H54 (cell line): ENCODE results near the gene SCLT1.

Experiments used
- DNase-seq: peaks from one replicate; pipeline ENCODE4 v3.0.0; 2011; ENCODE audit warnings: low spot score, mixed read lengths; ENCODE audit not compliant: insufficient read length
- FAIRE-seq: peaks from 3 replicates; lab custom pipeline; 2011; peaks lifted over from hg19 to GRCh38; lab: Jason Lieb, UNC
- POLR2A ChIP-seq: IDR thresholded peaks from 2 replicates; pipeline ENCODE4 v1.6.1; 2011; ENCODE audit warnings: low read depth, mild to moderate bottlenecking, low read length

SCLT1 gene

DNA sequence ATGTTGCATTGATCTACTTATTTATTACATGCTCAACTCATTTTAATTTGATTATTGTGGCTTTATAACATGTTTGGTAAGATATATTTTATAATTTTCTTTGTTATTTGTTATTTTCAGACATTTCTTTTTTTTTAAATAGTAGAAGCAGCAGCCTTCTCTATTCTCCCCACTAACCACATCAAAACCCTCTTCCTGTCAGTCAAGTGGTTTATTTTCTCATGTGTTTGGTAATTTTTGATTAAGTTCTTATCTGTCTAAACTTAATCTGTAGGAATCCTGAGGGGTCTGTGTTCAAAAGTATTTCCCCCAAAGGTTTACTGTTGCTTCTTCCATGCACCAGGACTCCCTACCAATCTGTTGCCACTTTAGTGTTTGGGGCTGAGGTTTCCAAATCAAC, 131.9 kb downstream of the SCLT1 start:
- no peak for TF ChIP-seq POLR2A
- no peak for FAIRE-seq
- no peak for DNase-seq

DNA sequence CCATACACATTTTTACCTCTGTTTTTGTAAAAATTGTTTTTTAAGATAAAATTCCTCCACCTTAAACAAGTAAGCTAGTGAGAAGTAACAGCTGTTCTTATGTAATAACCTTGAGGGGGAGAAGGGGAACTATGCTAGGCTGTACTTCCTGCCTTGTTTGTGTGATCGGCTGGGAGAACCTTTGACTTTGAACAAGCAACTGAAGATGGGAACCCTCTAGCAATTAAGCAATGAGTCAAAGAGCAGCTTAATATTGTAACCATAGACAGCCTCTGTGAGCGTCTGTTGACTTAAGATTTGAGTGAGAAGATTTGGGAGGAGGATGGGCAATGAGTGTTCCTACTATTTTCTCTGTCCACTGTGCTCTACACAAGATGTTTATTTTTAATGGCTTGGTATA, 135.1 kb downstream of the SCLT1 start:
- no peak for DNase-seq
- no peak for TF ChIP-seq POLR2A
- FAIRE-seq: no peak

DNA sequence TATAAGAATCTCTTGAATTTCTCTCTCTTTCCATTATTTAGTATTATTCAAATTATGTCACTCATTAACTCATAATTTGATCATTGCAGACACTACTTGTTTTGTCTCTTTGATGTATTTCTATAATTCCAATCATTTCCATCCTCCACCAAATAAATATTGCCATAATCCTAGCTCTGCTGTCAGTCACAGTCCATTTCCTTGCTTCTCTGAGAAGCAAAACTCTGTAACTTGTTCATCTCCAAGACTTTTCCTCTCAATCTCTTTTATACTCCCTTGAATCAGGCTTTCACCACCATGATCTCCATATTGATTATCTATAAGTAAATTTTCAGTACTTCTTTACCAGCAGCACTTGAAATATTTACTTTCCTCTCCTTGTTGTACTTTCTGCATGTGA, 135.9 kb downstream of the SCLT1 start:
- DNase-seq (no peak), FAIRE-seq (no peak)
- no peak for TF ChIP-seq POLR2A

DNA sequence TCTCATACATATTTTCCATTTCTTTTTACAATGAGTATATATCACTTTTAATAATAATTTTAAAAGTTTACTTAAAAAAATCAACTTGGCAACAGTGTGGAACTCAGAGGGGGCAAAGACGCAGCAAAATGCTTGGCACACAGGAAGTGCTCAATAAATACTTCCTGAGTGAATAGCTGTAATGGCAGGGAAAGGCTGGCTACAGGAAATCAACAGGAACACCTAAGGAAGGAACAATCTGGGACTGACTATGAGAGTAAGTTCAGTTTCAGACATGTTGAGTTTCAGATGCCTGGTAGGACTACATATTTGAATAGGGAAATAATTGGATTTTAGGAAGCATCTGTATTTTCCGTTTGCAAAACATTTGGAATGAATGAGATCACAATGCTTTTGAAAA, 137.6 kb downstream of the SCLT1 start:
- DNase-seq: no peak
- no peak for TF ChIP-seq POLR2A
- no peak for FAIRE-seq

DNA sequence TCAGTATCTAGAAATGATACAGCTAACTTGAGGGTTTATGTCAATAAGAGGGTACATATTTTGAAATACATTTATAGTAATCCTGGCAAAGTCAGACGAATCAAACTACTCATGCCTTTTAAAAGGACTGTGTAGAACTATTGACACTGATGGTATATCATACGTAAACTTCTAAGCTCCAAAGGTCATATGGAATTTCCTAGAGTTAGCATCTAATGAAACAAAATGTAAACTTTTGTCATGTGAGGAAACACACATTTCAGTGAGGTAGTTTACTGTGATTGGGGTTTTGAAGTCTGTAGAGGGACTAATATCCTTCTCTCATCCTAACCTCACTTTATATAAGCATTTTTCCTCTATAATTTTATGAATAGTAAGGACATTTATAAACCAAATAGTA, 138.4 kb downstream of the SCLT1 start:
- FAIRE-seq: no peak
- DNase-seq: no peak
- TF ChIP-seq POLR2A: no peak

DNA sequence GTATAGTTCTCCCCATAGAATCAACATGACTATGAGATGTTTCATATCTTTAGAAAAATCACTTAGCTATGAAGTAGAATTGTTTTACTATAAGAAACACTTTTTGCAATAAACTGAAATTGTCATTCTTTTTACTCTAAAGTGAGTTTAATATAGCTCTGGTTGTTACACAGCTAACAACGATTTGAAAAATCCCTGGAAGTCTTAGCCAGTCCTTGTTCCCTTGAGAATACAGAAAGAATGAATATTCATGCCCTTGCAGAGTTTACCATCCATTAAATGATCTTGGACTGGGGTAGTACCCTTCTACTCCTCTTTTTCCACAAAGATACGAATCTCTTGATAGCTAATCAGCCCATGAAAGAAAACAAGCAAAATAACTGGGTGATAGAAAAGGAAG, 142.0 kb downstream of the SCLT1 start:
- DNase-seq (no peak), FAIRE-seq (no peak)
- TF ChIP-seq POLR2A: no peak

DNA sequence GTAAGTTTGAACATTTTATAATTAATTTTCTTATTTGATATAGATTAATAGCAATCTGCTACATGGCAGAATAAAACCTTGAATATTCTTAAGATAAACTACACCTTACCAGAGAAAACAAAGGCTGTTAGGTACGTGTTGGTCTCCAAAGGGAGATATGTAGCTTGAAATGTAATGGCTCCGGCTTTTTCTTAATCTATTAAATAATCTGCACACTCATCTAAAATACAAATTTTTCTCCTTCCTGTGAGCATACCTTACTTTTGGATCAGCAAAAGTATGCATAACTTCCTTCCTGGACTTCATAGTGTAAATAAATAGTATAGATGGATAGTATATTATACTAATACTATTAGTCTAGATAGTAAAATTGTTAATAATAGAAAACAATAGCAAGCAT, 142.5 kb downstream of the SCLT1 start:
- no peak for FAIRE-seq
- no peak for TF ChIP-seq POLR2A
- DNase-seq: no peak

DNA sequence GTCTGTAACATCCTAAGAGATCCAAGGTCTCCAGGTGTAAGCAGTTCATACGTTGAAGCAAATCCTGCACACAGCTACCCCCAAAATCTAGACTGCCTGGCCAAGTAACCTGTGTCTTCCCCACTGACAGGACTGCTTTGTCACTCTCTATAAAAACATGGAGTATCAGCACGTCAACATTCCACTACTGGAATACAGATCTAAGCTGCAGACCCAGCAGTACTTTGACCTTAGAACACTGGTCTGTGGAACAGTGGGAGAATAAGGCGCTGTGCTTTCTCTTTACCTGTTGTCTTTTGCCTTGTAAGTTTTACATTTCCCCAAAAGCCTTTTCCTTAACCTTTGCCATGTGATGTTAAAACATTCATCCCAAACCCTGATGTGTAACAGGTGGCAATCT, 146.4 kb downstream of the SCLT1 start:
- no peak for TF ChIP-seq POLR2A
- DNase-seq (no peak), FAIRE-seq (no peak)

DNA sequence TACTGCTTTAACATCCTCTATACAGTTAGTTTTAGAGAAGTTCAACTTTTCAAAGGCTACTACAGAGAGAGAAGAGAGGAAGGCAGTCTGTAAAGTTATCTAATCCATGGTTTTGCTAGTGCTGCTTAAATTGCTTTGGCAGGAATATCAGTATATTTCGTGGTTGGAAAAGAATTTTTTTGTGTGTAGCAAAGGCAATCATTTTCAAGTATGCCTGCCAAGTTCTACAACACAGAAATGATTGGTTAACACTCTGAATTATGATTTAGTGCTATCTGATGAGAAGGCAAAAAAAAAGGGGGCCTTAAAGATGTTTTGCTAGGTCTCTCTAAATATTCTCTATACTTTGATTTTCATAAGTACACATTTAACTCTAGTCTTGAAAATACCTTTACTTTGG, 150.7 kb downstream of the SCLT1 start:
- no peak for TF ChIP-seq POLR2A
- FAIRE-seq (no peak), DNase-seq (no peak)

DNA sequence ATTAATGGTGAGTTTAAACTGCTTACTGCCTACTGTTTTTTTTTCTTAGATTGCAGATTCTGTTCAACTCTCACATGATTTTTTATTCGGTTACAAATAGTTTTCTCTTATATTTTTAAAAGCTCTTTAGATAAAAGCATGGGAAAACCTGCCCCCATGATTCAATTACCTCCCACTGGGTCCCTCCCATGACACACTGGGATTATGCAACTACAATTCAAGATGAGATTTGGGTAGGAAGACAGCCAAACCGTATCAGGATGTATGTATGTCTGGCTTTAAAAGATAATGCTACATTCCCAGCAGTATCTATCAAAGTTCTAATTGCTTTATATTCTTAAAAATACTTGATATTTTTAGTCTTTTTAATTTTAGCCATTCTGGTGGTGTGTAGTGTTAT, 152.4 kb downstream of the SCLT1 start:
- TF ChIP-seq POLR2A: no peak
- FAIRE-seq: no peak
- no peak for DNase-seq

DNA sequence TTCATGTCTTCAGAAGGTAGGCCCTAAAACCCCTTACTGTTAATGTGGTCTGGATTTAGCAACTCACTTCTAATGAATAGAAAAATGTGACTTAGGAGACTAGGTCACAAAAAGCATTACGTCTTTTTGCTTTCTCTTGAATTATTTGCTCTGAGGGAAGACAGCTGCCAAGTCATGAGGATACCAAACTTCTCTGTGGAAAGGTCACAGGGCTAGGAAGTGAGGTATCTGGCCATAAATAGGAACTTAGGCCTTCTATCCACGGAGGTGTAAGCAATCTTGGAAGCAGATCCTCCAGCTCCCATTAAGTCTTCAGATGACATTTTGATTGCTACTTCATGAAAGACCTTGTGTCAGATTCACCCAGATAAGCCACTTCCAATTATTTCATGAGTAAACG, 163.3 kb downstream of the SCLT1 start:
- no peak for TF ChIP-seq POLR2A
- DNase-seq: no peak
- FAIRE-seq: no peak

DNA sequence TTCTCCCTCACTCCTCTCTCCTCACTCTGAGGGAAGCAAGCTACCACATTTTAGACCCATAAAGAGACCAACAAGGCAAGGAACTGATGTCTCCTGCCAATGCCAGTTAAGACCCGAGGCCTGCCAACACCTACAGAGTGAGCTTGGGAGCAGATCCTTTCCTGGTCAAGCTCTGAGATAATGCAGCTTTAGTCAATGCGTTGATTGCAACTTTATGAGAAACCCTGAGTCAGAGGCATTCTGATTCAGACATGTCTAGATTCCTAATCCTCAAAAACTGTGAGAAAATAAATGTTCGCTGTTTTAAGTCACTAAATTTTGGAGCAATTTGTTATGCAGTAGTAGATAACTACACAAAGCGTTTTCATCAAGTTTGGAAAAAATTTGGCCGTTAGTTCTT, 168.4 kb downstream of the SCLT1 start:
- DNase-seq: no peak

DNA sequence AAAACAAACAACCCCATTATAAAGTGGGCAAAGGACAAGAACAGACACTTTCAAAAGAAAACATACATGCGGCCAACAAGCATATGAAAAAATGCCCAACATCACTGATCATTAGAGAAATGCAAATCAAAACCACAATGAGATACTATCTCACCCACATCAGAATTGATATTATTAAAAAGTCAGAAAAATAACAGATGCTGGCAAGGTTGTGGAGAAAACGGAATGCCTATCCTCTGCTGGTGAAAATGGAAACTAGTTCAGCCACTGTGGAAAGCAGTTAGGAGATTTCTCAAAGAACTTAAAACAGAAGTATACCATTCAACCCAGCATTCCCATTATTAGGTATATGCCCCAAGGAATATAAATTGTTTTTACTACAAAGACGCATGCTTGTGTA, 171.4 kb downstream of the SCLT1 start:
- no peak for TF ChIP-seq POLR2A
- no peak for DNase-seq
- FAIRE-seq: no peak

More for the DNA sequence above, 168.4 kb downstream of the SCLT1 start:
- no peak for FAIRE-seq
- TF ChIP-seq POLR2A: no peak

DNA sequence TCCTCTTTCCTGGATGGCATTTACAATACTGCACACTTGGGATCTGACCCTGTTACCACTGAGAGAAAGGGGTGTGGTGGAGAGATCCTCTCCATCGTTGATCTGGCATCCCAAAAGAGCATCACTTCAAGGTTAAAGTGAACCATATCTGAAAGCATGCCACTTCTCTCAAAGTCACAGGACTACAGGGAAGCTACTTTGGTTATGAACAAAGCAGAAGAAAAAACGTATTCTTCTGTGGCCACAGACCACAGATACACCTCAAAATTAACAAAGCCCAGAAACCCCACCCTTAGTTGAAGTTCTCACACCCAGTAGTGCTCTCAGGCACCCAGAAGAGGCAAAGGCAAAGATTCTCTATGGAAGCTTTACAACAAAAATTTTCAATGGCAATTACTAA, 175.6 kb downstream of the SCLT1 start:
- no peak for TF ChIP-seq POLR2A
- FAIRE-seq: no peak
- DNase-seq: no peak

DNA sequence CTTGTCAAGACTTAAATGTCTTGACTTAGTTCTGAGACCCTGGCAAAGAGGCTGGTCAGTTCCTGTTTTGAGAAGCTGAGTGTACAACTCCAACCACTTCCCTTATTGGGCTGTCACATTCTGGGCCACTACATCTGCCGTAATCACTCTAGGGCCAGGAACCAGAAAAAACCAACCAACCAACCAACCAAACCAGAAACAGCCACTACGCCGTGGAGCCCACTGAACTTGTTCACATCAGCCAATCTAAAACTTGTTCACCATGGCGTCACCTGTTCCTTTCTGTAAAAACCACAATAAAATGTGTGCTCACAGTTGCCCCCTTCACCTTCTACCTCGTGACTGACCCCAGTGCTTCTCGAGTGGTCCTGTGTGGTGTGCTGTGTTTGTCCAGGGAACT, 176.5 kb downstream of the SCLT1 start:
- no peak for TF ChIP-seq POLR2A
- DNase-seq: no peak
- no peak for FAIRE-seq

DNA sequence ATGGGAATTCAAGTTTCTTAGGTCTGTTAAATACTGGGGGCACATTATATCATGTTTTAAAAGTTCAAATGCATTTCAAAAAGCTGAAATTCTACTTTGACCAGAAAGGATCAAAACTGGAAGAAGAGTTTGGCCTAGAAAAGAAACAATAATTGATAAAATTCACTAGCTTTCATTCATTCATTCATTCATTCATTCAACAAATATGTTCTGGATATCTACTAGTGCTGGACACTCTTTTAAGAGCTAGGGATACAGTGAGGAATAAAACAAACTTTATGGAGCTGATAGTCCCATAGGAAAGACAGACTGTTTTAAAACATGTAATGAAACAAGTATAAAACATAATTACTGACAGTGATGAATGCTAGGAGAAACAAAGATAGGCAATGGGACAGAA, 177.8 kb downstream of the SCLT1 start:
- TF ChIP-seq POLR2A: no peak
- FAIRE-seq (no peak), DNase-seq (no peak)
